ENCODE data around the gene ADSS1. TPM values are rescaled to one million over a fixed set of nuclear protein-coding genes. Genes with fewer than 3 reads are reported as not detected.
A peak's percentile ranks its signal among the peaks of the same experiment; 100 is the strongest.

The ADSS1 gene
- total RNA-seq, 2 experiments from 2014 or later: 0.81 to 1.2 TPM

GRCh38 chr14:104706733-104707607 lies 17.1 kb upstream of the ADSS1 start:
- no peak for DNase-seq
- H3K27me3 Mint-ChIP-seq: no peaks in the 10 kb centered on the region
- ChIA-PET CTCF (interaction anchor here (1.4 to 1.6 kb wide), 2 partner anchors 15 to 52 kb away, joined by 3 to 4 read pairs; no protein-coding TSS in a partner anchor), POLR2A (no interaction called here)
- H3K27ac Mint-ChIP-seq: no peak overlapping the region
- no peak overlapping the region for H3K4me3 Mint-ChIP-seq
- H3K36me3 Mint-ChIP-seq (ENCODE audit: low read depth): peaks cover 12% of the 10 kb centered on the region
- H3K4me1 Mint-ChIP-seq: peaks cover 3% of the 10 kb centered on the region
- H3K9me3 Mint-ChIP-seq: no peaks in the 10 kb centered on the region

- Mint-ChIP-seq H3K27ac (no peak overlapping the region), H3K9me3 (no peaks in the 10 kb centered on the region), H3K27me3 (no peaks in the 10 kb centered on the region), H3K4me1 (peaks cover 3% of the 10 kb centered on the region), H3K36me3 (ENCODE audit: low read depth) (peaks cover 12% of the 10 kb centered on the region), H3K4me3 (no peak overlapping the region)
- CTCF ChIA-PET: interaction anchor here (1.3 kb wide), 1 partner anchor 14 kb away, joined by 5 read pairs; no protein-coding TSS in a partner anchor
- DNase-seq: no peak
- POLR2A ChIA-PET: no interaction called here
Observed at GRCh38 chr14:104707608-104708595, 16.1 kb upstream of the ADSS1 start.

GRCh38 chr14:104708606-104709268 lies 15.3 kb upstream of the ADSS1 start:
- H3K36me3 Mint-ChIP-seq (ENCODE audit: low read depth): peaks cover 12% of the 10 kb centered on the region
- ChIA-PET CTCF (interaction anchor here (0.6 to 1.3 kb wide), 5 partner anchors 12 to 125 kb away, joined by 3 to 6 read pairs (median 4); no protein-coding TSS in a partner anchor), POLR2A (no interaction called here)
- peaks cover 3% of the 10 kb centered on the region for H3K4me1 Mint-ChIP-seq
- H3K4me3 Mint-ChIP-seq: no peak overlapping the region
- no peak overlapping the region for H3K27ac Mint-ChIP-seq
- H3K27me3 Mint-ChIP-seq: no peaks in the 10 kb centered on the region
- peak; percentile 75 for DNase-seq
- no peaks in the 10 kb centered on the region for H3K9me3 Mint-ChIP-seq

- ChIA-PET CTCF (interaction anchor here (0.6 to 1.3 kb wide), 5 partner anchors 12 to 125 kb away, joined by 3 to 6 read pairs (median 4); no protein-coding TSS in a partner anchor), POLR2A (no interaction called here)
- Mint-ChIP-seq H3K4me1 (peaks cover 3% of the 10 kb centered on the region), H3K36me3 (ENCODE audit: low read depth) (peaks cover 6% of the 10 kb centered on the region), H3K9me3 (no peaks in the 10 kb centered on the region), H3K4me3 (no peak overlapping the region), H3K27me3 (no peaks in the 10 kb centered on the region), H3K27ac (no peak overlapping the region)
- no peak for DNase-seq
Observed at GRCh38 chr14:104709387-104710039, 14.5 kb upstream of the ADSS1 start.

- ChIA-PET CTCF (no interaction called here), POLR2A (no interaction called here)
- no peak for DNase-seq
- Mint-ChIP-seq H3K9me3 (no peaks in the 10 kb centered on the region), H3K27ac (no peak overlapping the region), H3K4me3 (no peak overlapping the region), H3K36me3 (ENCODE audit: low read depth) (peaks cover 6% of the 10 kb centered on the region), H3K27me3 (no peaks in the 10 kb centered on the region), H3K4me1 (peaks cover 3% of the 10 kb centered on the region)
Observed at GRCh38 chr14:104710071-104710735, 13.8 kb upstream of the ADSS1 start.

GRCh38 chr14:104712881-104713734 lies 10.9 kb upstream of the ADSS1 start:
- DNase-seq: no peak
- ChIA-PET CTCF (interaction anchor here (0.9 kb wide), 1 partner anchor 17 kb away, joined by 3 read pairs; no protein-coding TSS in a partner anchor), POLR2A (no interaction called here)
- Mint-ChIP-seq H3K9me3 (no peaks in the 10 kb centered on the region), H3K27me3 (no peaks in the 10 kb centered on the region), H3K36me3 (ENCODE audit: low read depth) (peaks cover 13% of the 10 kb centered on the region), H3K27ac (no peak overlapping the region), H3K4me1 (peaks cover 3% of the 10 kb centered on the region), H3K4me3 (no peak overlapping the region)

GRCh38 chr14:104714066-104714465 lies 10.0 kb upstream of the ADSS1 start:
- ChIA-PET CTCF (no interaction called here), POLR2A (no interaction called here)
- H3K27me3 Mint-ChIP-seq: no peaks in the 10 kb centered on the region
- peaks cover 13% of the 10 kb centered on the region for H3K36me3 Mint-ChIP-seq (ENCODE audit: low read depth)
- no peak for DNase-seq
- no peaks in the 10 kb centered on the region for H3K4me1 Mint-ChIP-seq
- no peak overlapping the region for H3K27ac Mint-ChIP-seq
- H3K9me3 Mint-ChIP-seq: no peaks in the 10 kb centered on the region
- no peak overlapping the region for H3K4me3 Mint-ChIP-seq

GRCh38 chr14:104714681-104715080 lies 9.3 kb upstream of the ADSS1 start:
- no peak overlapping the region for H3K4me3 Mint-ChIP-seq
- ChIA-PET CTCF (no interaction called here), POLR2A (no interaction called here)
- H3K36me3 Mint-ChIP-seq (ENCODE audit: low read depth): peaks cover 13% of the 10 kb centered on the region
- H3K27ac Mint-ChIP-seq: no peak overlapping the region
- DNase-seq: no peak
- H3K9me3 Mint-ChIP-seq: no peaks in the 10 kb centered on the region
- no peaks in the 10 kb centered on the region for H3K27me3 Mint-ChIP-seq
- no peaks in the 10 kb centered on the region for H3K4me1 Mint-ChIP-seq

GRCh38 chr14:104715416-104715815 lies 8.6 kb upstream of the ADSS1 start:
- no peaks in the 10 kb centered on the region for H3K27me3 Mint-ChIP-seq
- no peak overlapping the region for H3K4me3 Mint-ChIP-seq
- H3K9me3 Mint-ChIP-seq: no peaks in the 10 kb centered on the region
- no peak for DNase-seq
- ChIA-PET CTCF (no interaction called here), POLR2A (no interaction called here)
- H3K36me3 Mint-ChIP-seq (ENCODE audit: low read depth): peaks cover 13% of the 10 kb centered on the region
- H3K27ac Mint-ChIP-seq: no peak overlapping the region
- no peaks in the 10 kb centered on the region for H3K4me1 Mint-ChIP-seq

- peaks cover 12% of the 10 kb centered on the region for H3K36me3 Mint-ChIP-seq (ENCODE audit: low read depth)
- H3K4me1 Mint-ChIP-seq: no peaks in the 10 kb centered on the region
- H3K27me3 Mint-ChIP-seq: no peaks in the 10 kb centered on the region
- ChIA-PET POLR2A (no interaction called here), CTCF (no interaction called here)
- no peak overlapping the region for H3K27ac Mint-ChIP-seq
- no peak overlapping the region for H3K4me3 Mint-ChIP-seq
- no peak for DNase-seq
- H3K9me3 Mint-ChIP-seq: no peaks in the 10 kb centered on the region
Observed at GRCh38 chr14:104715871-104716270, 8.2 kb upstream of the ADSS1 start.

GRCh38 chr14:104717137-104717536 lies 6.9 kb upstream of the ADSS1 start:
- H3K36me3 Mint-ChIP-seq (ENCODE audit: low read depth): peaks cover 12% of the 10 kb centered on the region
- no peaks in the 10 kb centered on the region for H3K4me1 Mint-ChIP-seq
- ChIA-PET CTCF (no interaction called here), POLR2A (no interaction called here)
- DNase-seq: no peak
- H3K27ac Mint-ChIP-seq: no peak overlapping the region
- H3K9me3 Mint-ChIP-seq: no peaks in the 10 kb centered on the region
- no peak overlapping the region for H3K4me3 Mint-ChIP-seq
- H3K27me3 Mint-ChIP-seq: no peaks in the 10 kb centered on the region

Data from activated CD4-positive, alpha-beta T cell treated with anti-CD3 and anti-CD28 coated beads, Interleukin-2, amount 10 ng/mL, durations not matched to agents 7 days and 5 days (primary cell).